ENCODE measurements around the gene SAMD11. TPM values are rescaled to one million over a fixed set of nuclear protein-coding genes. Genes with fewer than 3 reads are reported as not detected.

Gene SAMD11
- total and polyA plus RNA-seq, 2 donors from 2014 or later, result 13.3 to 21.4 TPM

DNA sequence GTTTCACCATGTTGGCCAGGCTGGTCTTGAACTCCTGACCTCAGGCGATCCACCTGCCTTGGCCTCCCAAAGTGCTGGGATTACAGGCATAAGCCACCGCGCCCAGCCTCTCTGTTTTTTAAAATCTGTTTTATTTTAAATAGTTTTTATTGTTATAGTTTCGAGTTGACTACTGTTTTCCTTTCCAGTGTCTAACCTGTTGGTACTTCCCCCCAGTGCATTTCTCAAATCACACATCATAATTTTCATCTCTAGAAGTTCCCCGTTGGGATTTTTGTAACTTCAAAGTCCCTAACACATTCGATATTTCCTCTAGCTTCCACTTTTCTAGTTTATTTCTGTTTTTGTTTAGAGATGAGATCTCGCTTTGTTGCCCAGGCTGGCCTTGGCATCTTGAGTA lies 68.6 kb downstream of the SAMD11 start:
- Histone ChIP-seq H3K9ac (ENCODE audit: low read length in 3 of 3) (no peak overlapping the region), H3K4me1 (ENCODE audit: control insufficient read depth in 2 of 3, insufficient read depth in 2 of 3, low read depth in 1 of 3, low read length in 3 of 3) (no peaks in the 10 kb centered on the region), H3K27me3 (ENCODE audit: control insufficient read depth, insufficient read depth, low read length) (no peaks in the 10 kb centered on the region), H3K9me3 (ENCODE audit: control insufficient read depth in 2 of 3, insufficient read depth in 1 of 3, low read length in 3 of 3) (peaks cover 0 to 4% (median 0%) of the 10 kb centered on the region in 3 donors), H3K27ac (ENCODE audit: low read depth in 2 of 2, low read length in 2 of 2) (no peak overlapping the region), H3K4me3 (ENCODE audit: low read length in 3 of 3) (no peak overlapping the region), H3K36me3 (ENCODE audit: control insufficient read depth in 2 of 3, insufficient read depth in 3 of 3, low read length in 3 of 3) (no peaks in the 10 kb centered on the region)
- DNase-seq (no peak), FAIRE-seq (no peak)
- TF ChIP-seq, protein P1, sequence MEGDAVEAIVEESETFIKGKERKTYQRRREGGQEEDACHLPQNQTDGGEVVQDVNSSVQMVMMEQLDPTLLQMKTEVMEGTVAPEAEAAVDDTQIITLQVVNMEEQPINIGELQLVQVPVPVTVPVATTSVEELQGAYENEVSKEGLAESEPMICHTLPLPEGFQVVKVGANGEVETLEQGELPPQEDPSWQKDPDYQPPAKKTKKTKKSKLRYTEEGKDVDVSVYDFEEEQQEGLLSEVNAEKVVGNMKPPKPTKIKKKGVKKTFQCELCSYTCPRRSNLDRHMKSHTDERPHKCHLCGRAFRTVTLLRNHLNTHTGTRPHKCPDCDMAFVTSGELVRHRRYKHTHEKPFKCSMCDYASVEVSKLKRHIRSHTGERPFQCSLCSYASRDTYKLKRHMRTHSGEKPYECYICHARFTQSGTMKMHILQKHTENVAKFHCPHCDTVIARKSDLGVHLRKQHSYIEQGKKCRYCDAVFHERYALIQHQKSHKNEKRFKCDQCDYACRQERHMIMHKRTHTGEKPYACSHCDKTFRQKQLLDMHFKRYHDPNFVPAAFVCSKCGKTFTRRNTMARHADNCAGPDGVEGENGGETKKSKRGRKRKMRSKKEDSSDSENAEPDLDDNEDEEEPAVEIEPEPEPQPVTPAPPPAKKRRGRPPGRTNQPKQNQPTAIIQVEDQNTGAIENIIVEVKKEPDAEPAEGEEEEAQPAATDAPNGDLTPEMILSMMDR (IDR thresholded peaks at IDR 0.05; ENCODE audit: borderline replicate concordance, extremely low read depth, insufficient read depth), result no peak
- intact Hi-C loops (cut with DNase I), result no loop called here

DNA sequence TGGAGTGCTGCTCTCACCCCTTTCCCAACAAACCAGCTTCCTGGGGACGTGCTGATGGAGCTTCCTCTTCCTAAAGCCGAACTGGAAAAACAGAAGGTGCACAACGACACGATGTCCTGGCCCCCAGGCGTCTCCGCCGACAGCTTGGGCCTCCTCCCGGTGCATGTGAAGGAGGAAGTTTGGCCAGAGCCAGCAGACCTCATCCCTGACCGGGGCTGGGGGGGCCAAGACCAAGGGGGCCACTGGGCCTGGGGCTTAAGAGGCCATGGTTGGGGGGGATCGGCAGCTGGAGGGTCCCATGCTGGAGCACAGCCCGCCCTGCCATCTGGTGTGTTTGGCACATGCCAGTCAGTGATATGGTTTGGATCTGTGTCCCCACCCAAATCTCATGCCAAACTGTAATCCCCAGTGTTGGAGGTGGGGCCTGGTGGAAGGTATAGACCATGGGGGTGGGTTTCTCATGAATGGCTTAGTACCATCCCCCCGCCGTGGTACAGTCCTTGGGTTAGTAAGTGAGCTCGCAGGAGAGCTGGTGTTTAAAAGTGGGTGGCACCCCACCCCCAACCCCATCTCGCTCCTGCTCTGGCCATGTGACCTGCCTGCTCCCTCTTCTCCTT lies 69.8 kb downstream of the SAMD11 start:
- TF ChIP-seq, protein P1 (IDR thresholded peaks at IDR 0.05; ENCODE audit: borderline replicate concordance, extremely low read depth, insufficient read depth), result no peak
- Histone ChIP-seq H3K36me3 (ENCODE audit: control insufficient read depth in 2 of 3, insufficient read depth in 3 of 3, low read length in 3 of 3) (no peaks in the 10 kb centered on the region), H3K4me3 (ENCODE audit: low read length in 3 of 3) (no peak overlapping the region), H3K27ac (ENCODE audit: low read depth in 2 of 2, low read length in 2 of 2) (no peak overlapping the region), H3K9me3 (ENCODE audit: control insufficient read depth in 2 of 3, insufficient read depth in 1 of 3, low read length in 3 of 3) (peaks cover 0 to 4% (median 0%) of the 10 kb centered on the region in 3 donors), H3K27me3 (ENCODE audit: control insufficient read depth, insufficient read depth, low read length) (no peaks in the 10 kb centered on the region), H3K9ac (ENCODE audit: low read length in 3 of 3) (no peak overlapping the region), H3K4me1 (ENCODE audit: control insufficient read depth in 2 of 3, insufficient read depth in 2 of 3, low read depth in 1 of 3, low read length in 3 of 3) (peaks cover 0 to 2% (median 0%) of the 10 kb centered on the region in 3 donors)
- DNase-seq (peak in 1 of 5 donors; percentile 68), FAIRE-seq (no peak)
- intact Hi-C loops (cut with DNase I), result no loop called here

Other genes with a start within 250 kb of the SAMD11 start
- not detected for gene OR4F16, start 237.3 kb upstream of the SAMD11 start, total RNA-seq
- gene OR4F16, start 237.3 kb upstream of the SAMD11 start, polyA plus RNA-seq (ENCODE audit: insufficient read depth, low read depth, low replicate concordance), result not detected
- 65.5 TPM for gene NOC2L, start 35.3 kb downstream of the SAMD11 start, total RNA-seq
- gene NOC2L, start 35.3 kb downstream of the SAMD11 start, polyA plus RNA-seq (ENCODE audit: insufficient read depth, low read depth, low replicate concordance), result 42.4 TPM
- gene KLHL17, start 36.7 kb downstream of the SAMD11 start, total RNA-seq, result 11.5 TPM
- gene KLHL17, start 36.7 kb downstream of the SAMD11 start, polyA plus RNA-seq (ENCODE audit: insufficient read depth, low read depth, low replicate concordance), result 6.9 TPM
- gene PLEKHN1, start 42.6 kb downstream of the SAMD11 start, total RNA-seq, result 14.3 TPM
- not detected for gene PLEKHN1, start 42.6 kb downstream of the SAMD11 start, polyA plus RNA-seq (ENCODE audit: insufficient read depth, low read depth, low replicate concordance)
- 0.25 TPM for gene PERM1, start 58.2 kb downstream of the SAMD11 start, total RNA-seq
- 0.86 TPM for gene PERM1, start 58.2 kb downstream of the SAMD11 start, polyA plus RNA-seq (ENCODE audit: insufficient read depth, low read depth, low replicate concordance)
- gene HES4, start 76.2 kb downstream of the SAMD11 start, total RNA-seq, result 32.0 TPM
- gene HES4, start 76.2 kb downstream of the SAMD11 start, polyA plus RNA-seq (ENCODE audit: insufficient read depth, low read depth, low replicate concordance), result 15.8 TPM
- gene ISG15, start 89.6 kb downstream of the SAMD11 start, total RNA-seq, result 23.9 TPM
- gene ISG15, start 89.6 kb downstream of the SAMD11 start, polyA plus RNA-seq (ENCODE audit: insufficient read depth, low read depth, low replicate concordance), result 65.9 TPM
- gene AGRN, start 96.2 kb downstream of the SAMD11 start, total RNA-seq, result 261 TPM
- gene AGRN, start 96.2 kb downstream of the SAMD11 start, polyA plus RNA-seq (ENCODE audit: insufficient read depth, low read depth, low replicate concordance), result 78.5 TPM
- 2.3 TPM for gene RNF223, start 150.4 kb downstream of the SAMD11 start, total RNA-seq
- 0.28 TPM for gene RNF223, start 150.4 kb downstream of the SAMD11 start, polyA plus RNA-seq (ENCODE audit: insufficient read depth, low read depth, low replicate concordance)
- gene C1orf159, start 192.2 kb downstream of the SAMD11 start, total RNA-seq, result 14.8 TPM
- gene C1orf159, start 192.2 kb downstream of the SAMD11 start, polyA plus RNA-seq (ENCODE audit: insufficient read depth, low read depth, low replicate concordance), result 8.6 TPM
- gene TTLL10, start 250.0 kb downstream of the SAMD11 start, total RNA-seq, result 1.5 TPM
- gene TTLL10, start 250.0 kb downstream of the SAMD11 start, polyA plus RNA-seq (ENCODE audit: insufficient read depth, low read depth, low replicate concordance), result not detected